K562 (cell line): Measurements from ENCODE around the gene HOXD13. TPM values are rescaled to one million over a fixed set of nuclear protein-coding genes. Genes with fewer than 3 reads are reported as not detected.

ENCODE experiments used
- ATAC-seq: fragments of 200-7000 bp; cut with Tn5 transposase; 3 replicates; pipeline ENCODE4 v1.9.1; 2020; ENCODE audit warnings: moderate library complexity
- BruUV-seq: library from RNA; stranded (reverse); fragments of 400-500 nt; replicated peaks from 2 replicates; lab custom pipeline; 2021; lab: Mats Ljungman, UMichigan
- CTCF ChIA-PET: fragments of 300-600 bp; formaldehyde crosslinking; extraction: SDS; loops from one replicate; lab custom pipeline; 2021; ENCODE audit warnings: low intra/inter-chr PET ratio; lab: Yijun Ruan, JAX
- POLR2A ChIA-PET: fragments of 300-600, 350-650 bp; sonication (Branson Sonifier 250); formaldehyde crosslinking; extraction: SDS; loops from one replicate; lab custom pipeline; 2021; ENCODE audit warnings: antibody characterized with exemption, inconsistent platforms; lab: Yijun Ruan, JAX
- DNase-seq, 4 experiments: peaks; one replicate each; pipeline versions ENCODE4 v3.0.0 to v3.0.0-alpha.2; 2011 to 2018; ENCODE audit warnings: low spot score in 3 of 4, mixed read lengths in 3 of 4; ENCODE audit errors: extremely low read depth in 1 of 4
- FAIRE-seq: peaks from 2 replicates; lab custom pipeline; 2011; peaks lifted over from hg19 to GRCh38; lab: Jason Lieb, UNC
- H2AFZ ChIP-seq: 2 replicates; pipeline ENCODE4 v1.6.0; 2011; ENCODE audit warnings: low read depth, low read length, control low read depth, inconsistent platforms
- H3K27ac ChIP-seq: fragments of 200-600 bp; 3 replicates; pipeline ENCODE4 v1.8.0; 2011; ENCODE audit warnings: low read depth, mild to moderate bottlenecking, control low read depth, inconsistent platforms, low read length, moderate library complexity, mixed read lengths; ENCODE audit errors: extremely low read depth
- H3K27me3 ChIP-seq, 2 experiments: fragments of 300-600 bp in 1 of 2; 2 replicates in 1 of 2; 3 replicates in 1 of 2; pipeline versions ENCODE4 v1.6.0 to v1.8.0; 2011; ENCODE audit warnings: inconsistent platforms in 2 of 2, low read length in 2 of 2, mild to moderate bottlenecking in 1 of 2, mixed read lengths in 1 of 2, moderate library complexity in 1 of 2; ENCODE audit not compliant: control insufficient read depth in 2 of 2, insufficient read depth in 2 of 2
- H3K36me3 ChIP-seq: fragments of 300-600 bp; 3 replicates; pipeline ENCODE4 v1.8.0; 2011; ENCODE audit warnings: mild to moderate bottlenecking, low read length, inconsistent platforms; ENCODE audit not compliant: control insufficient read depth, insufficient read depth
- H3K4me1 ChIP-seq, 2 experiments: fragments of 200-600 bp in 1 of 2; replicated peaks in 1 of 2; 2 replicates in 1 of 2; 3 replicates in 1 of 2; pipeline versions ENCODE4 v1.5.1 to v1.8.0; 2011; ENCODE audit warnings: inconsistent platforms in 2 of 2, low read length in 2 of 2, mild to moderate bottlenecking in 1 of 2, mixed read lengths in 1 of 2, moderate library complexity in 1 of 2; ENCODE audit not compliant: control insufficient read depth in 2 of 2, insufficient read depth in 2 of 2
- H3K4me2 ChIP-seq: 2 replicates; pipeline ENCODE4 v1.6.1; 2011; ENCODE audit warnings: low read length, control low read depth, inconsistent platforms, mixed read lengths; ENCODE audit not compliant: insufficient read depth
- H3K4me3 ChIP-seq: fragments of 200-600 bp; sonication (generic), shearing (Covaris generic); 2 replicates; pipeline ENCODE4 v1.5.1; 2016; ENCODE audit warnings: control low read depth, inconsistent platforms
- H3K79me2 ChIP-seq: fragments of 200-600 bp; 3 replicates; pipeline ENCODE4 v1.8.0; 2011; ENCODE audit warnings: low read length, inconsistent platforms; ENCODE audit not compliant: control insufficient read depth, insufficient read depth
- H3K9ac ChIP-seq, 2 experiments: 2 replicates each; pipeline versions ENCODE4 v1.6.0 to v1.6.1; 2011; ENCODE audit warnings: low read depth in 2 of 2, low read length in 2 of 2, control low read depth in 1 of 2, inconsistent platforms in 1 of 2, mild to moderate bottlenecking in 1 of 2, mixed read lengths in 1 of 2; ENCODE audit not compliant: insufficient read depth in 1 of 2
- H3K9me1 ChIP-seq: one replicate; pipeline ENCODE4 v1.6.0; 2011; ENCODE audit warnings: inconsistent platforms, mild to moderate bottlenecking, low read length, moderate library complexity; ENCODE audit not compliant: control insufficient read depth, insufficient read depth
- H3K9me3 ChIP-seq: replicated peaks from 2 replicates; pipeline ENCODE4 v1.5.1; 2011; ENCODE audit warnings: low read depth, low read length, inconsistent platforms; ENCODE audit not compliant: control insufficient read depth, insufficient read depth
- H4K20me1 ChIP-seq: replicated peaks from 2 replicates; pipeline ENCODE4 v1.6.1; 2011; ENCODE audit warnings: low read length, inconsistent platforms, mixed read lengths; ENCODE audit not compliant: control insufficient read depth, insufficient read depth
- ARID2 ChIP-seq: fragments of 450-650 bp; IDR thresholded peaks from 2 replicates; pipeline ENCODE4 v1.6.1; 2017; ENCODE audit warnings: antibody characterized with exemption, mild to moderate bottlenecking
- JUN ChIP-seq, 2 experiments: sonication (generic) in 1 of 2; formaldehyde crosslinking in 1 of 2; IDR thresholded peaks; 2 replicates each; pipeline versions ENCODE4 v1.6.1 to v1.8.0; 2012 to 2022; ENCODE audit warnings: borderline replicate concordance in 2 of 2, mild to moderate bottlenecking in 2 of 2, improper control_type of control experiment in 1 of 2, low read depth in 1 of 2, low read length in 1 of 2, missing genetic modification reagents in 1 of 2
- MCM2 ChIP-seq: fragments of 450-650 bp; IDR thresholded peaks from 2 replicates; pipeline ENCODE4 v1.6.1; 2017; ENCODE audit warnings: low read depth, mild to moderate bottlenecking
- NUFIP1 ChIP-seq: fragments of 450-650 bp; IDR thresholded peaks from 2 replicates; pipeline ENCODE4 v1.6.1; 2018; ENCODE audit not compliant: partially characterized antibody
- RHOXF2B ChIP-seq: fragments of 250-450 bp; sonication (Bioruptor Pico); conservative IDR thresholded peaks from 2 replicates; pipeline ENCODE4 v1.5.1; 2021
- SAP30 ChIP-seq: fragments of 200-600 bp; sonication (generic); IDR thresholded peaks from 2 replicates; pipeline ENCODE4 v1.6.1; 2012; ENCODE audit warnings: borderline replicate concordance, low read depth, mild to moderate bottlenecking, moderate library complexity, low read length, control low read depth, inconsistent platforms; ENCODE audit not compliant: insufficient read depth, poor library complexity, severe bottlenecking
- STAT6 ChIP-seq: sonication (generic); formaldehyde crosslinking; IDR thresholded peaks from 2 replicates; pipeline ENCODE4 v1.8.1; 2023; ENCODE audit warnings: mild to moderate bottlenecking, missing genetic modification reagents
- TAF15 ChIP-seq: fragments of 200-400 bp; formaldehyde crosslinking; IDR thresholded peaks from 2 replicates; pipeline ENCODE4 v1.6.1; 2017; ENCODE audit warnings: mild to moderate bottlenecking, low read depth, low read length, moderate library complexity
- ZBTB11 ChIP-seq, 3 experiments: fragments of 200-800 bp in 1 of 3; fragments of 250-450 bp in 1 of 3; fragments of 450-650 bp in 1 of 3; sonication (Bioruptor Pico) in 1 of 3; sonication (Bioruptor generic) in 1 of 3; formaldehyde crosslinking in 1 of 3; IDR thresholded peaks; 2 replicates each; pipeline versions ENCODE4 v1.6.1 to v1.8.0; 2016 to 2022; ENCODE audit warnings: mild to moderate bottlenecking in 2 of 3, missing genetic modification characterization in 2 of 3, missing compliant biosample characterization in 1 of 3, moderate library complexity in 1 of 3
- WGBS: fragments of 100-300 bp; shearing (Covaris generic); methylation state at CpG from one replicate; pipeline ENCODE4 v1.1.6; 2016; ENCODE audit warnings: low coverage, mixed read lengths; ENCODE audit not compliant: insufficient coverage; ENCODE audit errors: missing lambda C conversion rate; 5-methylcytosine and 5-hydroxymethylcytosine counted together
- in situ Hi-C: fragments of 300-500 bp; cut with MboI; formaldehyde crosslinking; loops from 4 replicates; pipeline ENCODE4 v1.15.0; 2018; ENCODE audit warnings: inconsistent platforms, mixed read lengths
- intact Hi-C: fragments of 100-400 bp; cut with micrococcal nuclease; formaldehyde crosslinking; loops from 2 replicates; pipeline ENCODE4 v1.14.2; 2022
- polyA plus RNA-seq, 8 experiments: library from polyadenylated mRNA; depleted of rRNA in 4 of 8; stranded (reverse) in 5 of 8; unstranded in 3 of 8; fragments of >200 nt; fragmentation: Nextera tagmentation in 2 of 8; fragmentation: Illumina TruSeq in 1 of 8; extraction: Ambion mirVana in 2 of 8; extraction: Trizol in 1 of 8; gene quantifications; 2 replicates each; pipeline versions ENCODE4 v1.2.1 to v1.2.3, GENCODE V29; 2011 to 2014; ENCODE audit warnings: inconsistent platforms in 1 of 8, missing spikeins in 1 of 8
- total RNA-seq, 7 experiments: library from RNA; depleted of rRNA in 6 of 7; stranded (reverse); fragments of >200 nt in 6 of 7; fragmentation: Illumina TruSeq in 2 of 7; extraction: Trizol in 2 of 7; gene quantifications; 2 replicates each; pipeline versions ENCODE4 v1.2.1 to v1.2.3, GENCODE V29; 2011 to 2021; ENCODE audit warnings: low replicate concordance in 1 of 7
- TF ChIP-seq, protein P1 (sequence below): fragments of 250-450 bp; sonication (Bioruptor Pico); IDR thresholded peaks from 2 replicates; pipeline ENCODE4 v1.4.0; 2020; ENCODE audit warnings: mild to moderate bottlenecking, moderate library complexity

The HOXD13 gene
- total and polyA plus RNA-seq, 9 of the 15 experiments (the other 6 are each of a cell fraction or from before 2014, with no cell fraction given): 0.03 to 0.04 TPM; not detected in 7

- ChIA-PET POLR2A (interaction anchor here (0.6 to 1.9 kb wide), 4 partner anchors 8 to 314 kb away, joined by 3 to 7 read pairs (median 4); no protein-coding TSS in a partner anchor), CTCF (interaction anchor here (0.5 to 2.6 kb wide), 11 partner anchors 14 to 1618 kb away, joined by 3 to 40 read pairs (median 6); no protein-coding TSS in a partner anchor)
- Histone ChIP-seq H3K9me1 (no peaks in the 10 kb centered on the region), H3K4me2 (peak overlapping the region; percentile 73), H3K4me1 (peaks cover 0 to 15% of the 10 kb centered on the region in 2 experiments; a peak in 2 of 5 replicates), H3K4me3 (peak overlapping the region; percentile 51), H3K9me3 (no peaks in the 10 kb centered on the region; the same call in 1 of the 2 replicates), H3K27me3 (peaks cover 22 to 40% of the 10 kb centered on the region in 2 experiments; a peak in 4 of 5 replicates), H3K27ac (no peak overlapping the region), H3K79me2 (no peaks in the 10 kb centered on the region), H3K36me3 (no peaks in the 10 kb centered on the region), H2AFZ (peak overlapping the region; percentile 92), H4K20me1 (no peaks in the 10 kb centered on the region; the same call in 1 of the 2 replicates), H3K9ac (peak overlapping the region; percentile 13 to 88; a peak in 3 of 4 replicates)
- DNase-seq: peak; percentile 86 to 95 (median 94)
- FAIRE-seq: peak; percentile 79
- BruUV-seq: no TSS peak
- peak; percentile 98 for ATAC-seq
- intact Hi-C loops: loop anchor here (1.0 to 10.0 kb wide), 6 partner anchors 234 to 1614 kb away; no protein-coding TSS in a partner anchor
- in situ Hi-C loops: loop anchor here (5.0 to 25.0 kb wide), 3 partner anchors 317 to 1622 kb away; no protein-coding TSS in a partner anchor
- WGBS: 5% methylated on average over 46 of the region's 48 CpGs
- TF ChIP-seq TAF15 (no peak), SAP30 (no peak), NUFIP1 (no peak), RHOXF2B (CRISPR knock-in tag) (no peak), MCM2 (no peak), ZBTB11 (CRISPR knock-in tag; IDR thresholded peaks at IDR 0.05) (no peak), STAT6 (CRISPR knock-in tag) (no peak), JUN (IDR thresholded peaks at IDR 0.05; ENCODE audit: borderline replicate concordance, low read depth, low read length) (no peak), JUN (CRISPR knock-in tag; IDR thresholded peaks at IDR 0.05; ENCODE audit: borderline replicate concordance) (no peak; the same call in 1 of the 2 replicates), ARID2 (peak; percentile 92)
- TF ChIP-seq, protein P1, sequence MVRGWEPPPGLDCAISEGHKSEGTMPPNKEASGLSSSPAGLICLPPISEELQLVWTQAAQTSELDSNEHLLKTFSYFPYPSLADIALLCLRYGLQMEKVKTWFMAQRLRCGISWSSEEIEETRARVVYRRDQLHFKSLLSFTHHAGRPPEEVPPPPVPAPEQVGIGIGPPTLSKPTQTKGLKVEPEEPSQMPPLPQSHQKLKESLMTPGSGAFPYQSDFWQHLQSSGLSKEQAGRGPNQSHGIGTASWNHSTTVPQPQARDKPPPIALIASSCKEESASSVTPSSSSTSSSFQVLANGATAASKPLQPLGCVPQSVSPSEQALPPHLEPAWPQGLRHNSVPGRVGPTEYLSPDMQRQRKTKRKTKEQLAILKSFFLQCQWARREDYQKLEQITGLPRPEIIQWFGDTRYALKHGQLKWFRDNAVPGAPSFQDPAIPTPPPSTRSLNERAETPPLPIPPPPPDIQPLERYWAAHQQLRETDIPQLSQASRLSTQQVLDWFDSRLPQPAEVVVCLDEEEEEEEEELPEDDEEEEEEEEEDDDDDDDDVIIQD (CRISPR knock-in tag): no peak; the same call in 1 of the 2 replicates
Observed at GRCh38 chr2:176140513-176141317, 48.2 kb downstream of the HOXD13 start.
